Measurements from ENCODE around the gene TMED4.
"Not testable (repeated sequence)": the region's sequence is repeated elsewhere in the genome, so short reads cannot be mapped to it uniquely, and the experiment has no call there.

TMED4 gene

DNA sequence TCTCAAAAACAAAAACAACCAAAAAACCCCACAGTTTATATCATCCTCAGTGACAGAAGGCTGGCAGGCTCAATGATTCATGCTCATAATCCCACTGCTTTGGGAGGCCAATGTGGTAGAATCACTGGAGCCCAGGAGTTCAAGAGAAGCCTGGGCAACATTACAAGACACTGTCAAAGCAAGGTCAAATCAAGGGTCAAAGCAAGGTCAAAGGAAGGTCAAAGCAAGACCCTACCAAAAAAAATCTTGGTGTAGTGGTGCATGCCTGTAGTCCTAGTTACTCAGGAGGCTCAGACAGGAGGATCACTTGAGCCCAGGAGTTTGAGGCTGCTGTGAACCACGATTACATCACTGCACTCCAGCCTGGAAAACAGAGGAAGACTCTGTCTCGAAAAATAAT, 26.7 kb downstream of the TMED4 start:
- TF ChIP-seq, protein P1, sequence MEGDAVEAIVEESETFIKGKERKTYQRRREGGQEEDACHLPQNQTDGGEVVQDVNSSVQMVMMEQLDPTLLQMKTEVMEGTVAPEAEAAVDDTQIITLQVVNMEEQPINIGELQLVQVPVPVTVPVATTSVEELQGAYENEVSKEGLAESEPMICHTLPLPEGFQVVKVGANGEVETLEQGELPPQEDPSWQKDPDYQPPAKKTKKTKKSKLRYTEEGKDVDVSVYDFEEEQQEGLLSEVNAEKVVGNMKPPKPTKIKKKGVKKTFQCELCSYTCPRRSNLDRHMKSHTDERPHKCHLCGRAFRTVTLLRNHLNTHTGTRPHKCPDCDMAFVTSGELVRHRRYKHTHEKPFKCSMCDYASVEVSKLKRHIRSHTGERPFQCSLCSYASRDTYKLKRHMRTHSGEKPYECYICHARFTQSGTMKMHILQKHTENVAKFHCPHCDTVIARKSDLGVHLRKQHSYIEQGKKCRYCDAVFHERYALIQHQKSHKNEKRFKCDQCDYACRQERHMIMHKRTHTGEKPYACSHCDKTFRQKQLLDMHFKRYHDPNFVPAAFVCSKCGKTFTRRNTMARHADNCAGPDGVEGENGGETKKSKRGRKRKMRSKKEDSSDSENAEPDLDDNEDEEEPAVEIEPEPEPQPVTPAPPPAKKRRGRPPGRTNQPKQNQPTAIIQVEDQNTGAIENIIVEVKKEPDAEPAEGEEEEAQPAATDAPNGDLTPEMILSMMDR (IDR thresholded peaks at IDR 0.05; ENCODE audit: borderline replicate concordance, control extremely low read depth, extremely low read depth, insufficient read depth, missing control alignments), result no peak
- in situ Hi-C loops (cut with MboI; ENCODE audit: low sequenced_read_pairs, unreplicated experiment), result no loop called here
- no peak for DNase-seq (ENCODE audit: low spot score)

DNA sequence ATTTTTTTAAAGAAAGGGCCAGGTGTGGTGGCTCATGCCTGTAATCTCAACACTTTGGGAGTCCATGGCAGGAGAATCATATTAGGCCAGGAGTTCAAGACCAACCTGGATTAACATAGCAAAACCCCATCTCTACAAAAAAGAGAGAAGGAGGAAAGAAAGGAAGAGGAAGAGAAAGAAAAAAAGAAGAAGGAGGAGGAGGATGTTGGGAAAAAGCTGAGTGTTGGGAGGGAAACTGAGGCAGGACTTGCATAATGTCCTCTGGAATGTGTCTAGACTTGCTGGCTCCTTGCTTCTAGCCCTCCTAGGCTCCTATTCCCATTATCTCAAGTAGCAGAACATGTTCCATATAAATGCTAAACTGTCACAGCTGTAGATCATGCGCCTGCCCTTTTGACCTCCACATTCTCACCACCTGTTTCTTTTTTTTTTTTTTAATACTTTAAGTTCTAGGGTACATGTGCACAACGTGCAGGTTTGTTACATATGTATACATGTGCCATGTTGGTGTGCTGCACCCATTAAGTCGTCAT, 29.5 kb downstream of the TMED4 start:
- in situ Hi-C loops (cut with MboI; ENCODE audit: low sequenced_read_pairs, unreplicated experiment); DNase-seq (ENCODE audit: low spot score): not testable (repeated sequence)

DNA sequence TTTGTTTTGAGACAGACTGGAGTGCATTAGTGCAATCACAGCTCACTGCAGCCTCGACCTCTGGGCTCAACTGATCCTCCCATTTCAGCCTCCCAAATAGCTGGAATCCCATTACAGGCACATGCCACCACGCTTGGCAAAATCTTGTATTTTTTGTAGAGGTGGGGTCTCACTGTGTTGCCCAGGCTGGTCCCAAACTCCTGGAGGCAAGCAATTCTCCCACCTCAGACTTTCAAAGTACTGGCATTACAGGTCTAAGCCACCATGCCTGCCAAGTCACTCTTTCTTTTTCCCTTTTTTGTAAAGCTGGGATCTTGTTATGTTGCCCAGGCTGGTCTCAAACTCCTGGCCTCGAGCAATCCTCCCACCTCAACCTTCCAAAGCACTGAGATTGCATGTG, 32.6 kb downstream of the TMED4 start:
- in situ Hi-C loops (cut with MboI; ENCODE audit: low sequenced_read_pairs, unreplicated experiment), result no loop called here
- no peak for DNase-seq (ENCODE audit: low spot score)
- TF ChIP-seq, protein P1 (IDR thresholded peaks at IDR 0.05; ENCODE audit: borderline replicate concordance, control extremely low read depth, extremely low read depth, insufficient read depth, missing control alignments), result no peak

DNA sequence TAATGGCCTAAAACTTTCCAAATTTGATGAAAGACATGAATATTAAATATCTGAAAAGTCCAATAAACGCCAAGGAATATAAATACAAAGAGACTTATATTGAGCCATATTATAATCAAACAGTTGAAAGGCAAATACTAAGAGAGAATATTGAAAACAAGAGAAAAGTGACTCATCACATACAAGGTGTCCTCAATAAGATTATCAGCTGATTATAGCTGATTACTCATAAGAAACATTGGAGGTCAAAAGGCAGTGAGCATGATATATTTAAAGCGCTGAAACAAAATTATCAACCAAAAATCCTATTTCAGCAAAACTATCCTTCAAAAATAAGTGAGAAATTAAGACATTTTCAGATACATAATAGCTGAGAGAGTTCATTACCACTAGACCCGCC, 33.1 kb downstream of the TMED4 start:
- DNase-seq (ENCODE audit: low spot score), result no peak
- in situ Hi-C loops (cut with MboI; ENCODE audit: low sequenced_read_pairs, unreplicated experiment), result no loop called here
- TF ChIP-seq, protein P1 (IDR thresholded peaks at IDR 0.05; ENCODE audit: borderline replicate concordance, control extremely low read depth, extremely low read depth, insufficient read depth, missing control alignments), result no peak

DNA sequence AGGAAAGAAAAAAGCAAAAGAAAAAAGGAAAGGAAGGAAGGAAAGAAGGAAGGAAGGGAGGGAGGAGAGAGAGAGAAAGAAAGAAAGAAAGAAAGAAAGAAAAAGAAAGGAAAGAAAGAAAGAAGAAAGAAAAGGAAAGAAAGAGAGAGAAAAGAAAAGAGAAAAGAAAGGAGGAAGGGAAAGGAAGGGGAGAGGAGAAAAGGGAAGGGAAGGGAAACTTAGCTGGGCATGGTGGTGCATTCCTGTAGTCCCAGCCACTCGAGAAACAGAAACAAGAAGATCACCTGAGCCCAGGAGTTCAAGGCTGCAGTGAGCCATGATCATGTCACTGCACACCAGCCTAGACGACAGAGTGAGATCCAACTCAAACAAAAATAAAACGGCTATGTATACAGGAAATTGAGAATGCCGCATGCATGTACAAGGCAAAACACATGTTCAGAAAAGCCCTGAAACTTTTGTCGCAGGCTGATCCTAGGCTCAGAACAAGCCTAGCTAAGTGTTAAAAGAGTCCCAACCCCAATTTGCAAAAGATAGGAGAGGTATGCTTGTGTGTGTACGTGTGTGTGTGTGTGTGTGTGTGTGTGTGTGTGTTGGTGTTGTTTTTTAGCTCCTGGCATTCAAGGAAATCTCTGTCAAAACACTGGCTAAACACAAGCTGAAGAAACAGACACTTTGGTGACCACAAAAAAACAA, 34.3 kb downstream of the TMED4 start:
- TF ChIP-seq, protein P1 (IDR thresholded peaks at IDR 0.05; ENCODE audit: borderline replicate concordance, control extremely low read depth, extremely low read depth, insufficient read depth, missing control alignments), result no peak
- DNase-seq (ENCODE audit: low spot score), result no peak
- in situ Hi-C loops (cut with MboI; ENCODE audit: low sequenced_read_pairs, unreplicated experiment), result no loop called here

DNA sequence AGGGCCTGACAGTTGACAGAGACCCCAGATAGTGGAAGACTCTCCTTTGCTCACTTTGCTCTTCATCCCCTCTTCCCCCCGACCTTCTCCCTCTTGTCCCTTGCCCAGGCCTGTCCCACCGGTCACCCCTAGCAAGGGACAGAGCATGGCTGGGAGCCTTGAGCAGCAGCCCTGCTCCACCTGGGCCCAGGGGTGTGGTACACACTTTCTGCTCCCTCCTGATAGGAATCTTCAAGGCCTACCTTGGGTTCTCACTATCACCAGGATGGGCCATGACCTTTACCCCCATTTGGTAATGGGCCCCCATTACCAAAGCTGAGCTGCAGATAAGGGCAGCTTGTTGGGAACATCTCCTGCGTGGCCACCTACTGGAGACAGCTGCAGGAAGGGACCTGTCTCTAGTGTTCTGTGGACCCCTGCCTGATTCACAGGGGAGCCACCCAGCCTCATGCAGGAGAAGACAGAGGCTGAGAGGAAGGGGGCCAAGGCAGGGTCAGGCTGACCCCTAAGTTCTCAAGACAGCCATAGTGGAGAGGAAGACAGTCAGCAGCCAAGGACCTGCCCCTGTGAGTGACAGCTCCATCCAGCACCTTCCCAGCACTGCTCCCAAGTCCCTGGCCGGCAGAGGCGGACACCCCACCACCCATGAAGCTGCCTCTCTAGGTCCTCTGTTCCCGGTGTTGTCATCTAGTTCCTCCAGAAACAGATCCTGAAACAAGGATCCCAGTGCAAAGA, 40.0 kb downstream of the TMED4 start:
- peak; percentile 28 for DNase-seq (ENCODE audit: low spot score)
- TF ChIP-seq, protein P1 (IDR thresholded peaks at IDR 0.05; ENCODE audit: borderline replicate concordance, control extremely low read depth, extremely low read depth, insufficient read depth, missing control alignments), result no peak
- in situ Hi-C loops (cut with MboI; ENCODE audit: low sequenced_read_pairs, unreplicated experiment), result no loop called here
